ENCODE results near the gene PRDM7. TPM values are rescaled to one million over a fixed set of nuclear protein-coding genes. Genes with fewer than 3 reads are reported as not detected.

The PRDM7 gene
- total RNA-seq, 1 experiment from 2014 or later = not detected

- peak overlapping the region; percentile 59 for H3K4me3 Mint-ChIP-seq (ENCODE audit: unreplicated experiment)
- no TSS peak for BruUV-seq (replicated peaks)
- H3K9me3 Mint-ChIP-seq (ENCODE audit: unreplicated experiment) = peaks cover 9% of the 10 kb centered on the region
- POLR2A ChIA-PET = no interaction called here
- peaks cover 5% of the 10 kb centered on the region; the same call in 1 of the 2 replicates for H3K9me3 ChIP-seq
- peaks cover 35% of the 10 kb centered on the region for H3K36me3 Mint-ChIP-seq (ENCODE audit: insufficient read depth, unreplicated experiment)
- TF ChIP-seq CTCF (IDR thresholded peaks at IDR 0.05; ENCODE audit: insufficient read depth in 1 of 2, low read depth in 1 of 2, low read length in 1 of 2, severe bottlenecking in 1 of 2, unreplicated experiment in 1 of 2) = no peak
- H3K4me1 ChIP-seq = peaks cover 21% of the 10 kb centered on the region
- peaks cover 21% of the 10 kb centered on the region for H3K4me1 Mint-ChIP-seq (ENCODE audit: low read depth, unreplicated experiment)
- 0 out of 2 replicates have a peak, but pooled peaks cover 1% of the 10 kb centered on the region for H3K36me3 ChIP-seq (ENCODE audit: control insufficient read depth, insufficient read depth, low read length)
- intact Hi-C loops (cut with micrococcal nuclease; ENCODE audit: unreplicated experiment) = no loop called here
- DNase-seq = no peak
- H3K27me3 Mint-ChIP-seq (ENCODE audit: insufficient read depth, unreplicated experiment) = no peaks in the 10 kb centered on the region
- CTCF ChIA-PET = interaction anchor here (0.6 kb wide), 1 partner anchor 37 kb away, joined by 3 read pairs; no protein-coding TSS in a partner anchor
- peak overlapping the region; percentile 67 for H3K4me3 ChIP-seq (ENCODE audit: low read depth, low read length)
- H3K27ac Mint-ChIP-seq (ENCODE audit: unreplicated experiment) = no peak overlapping the region
- no peaks in the 10 kb centered on the region for H3K27me3 ChIP-seq (replicated peaks; ENCODE audit: control insufficient read depth, insufficient read depth, low read length)
Observed at GRCh38 chr16:90047714-90048346, 29.3 kb downstream of the PRDM7 start.

- ChIA-PET CTCF (interaction anchor here (0.6 to 1.0 kb wide), 3 partner anchors 29 to 37 kb away, joined by 3 read pairs; no protein-coding TSS in a partner anchor), POLR2A (no interaction called here)
- intact Hi-C loops (cut with micrococcal nuclease; ENCODE audit: unreplicated experiment) = no loop called here
- H3K36me3 Mint-ChIP-seq (ENCODE audit: insufficient read depth, unreplicated experiment) = peaks cover 40% of the 10 kb centered on the region
- no peaks in the 10 kb centered on the region for H3K27me3 ChIP-seq (replicated peaks; ENCODE audit: control insufficient read depth, insufficient read depth, low read length)
- H3K9me3 ChIP-seq = peaks cover 5% of the 10 kb centered on the region; the same call in 1 of the 2 replicates
- DNase-seq = peak; percentile 82 to 85
- TF ChIP-seq CTCF (IDR thresholded peaks at IDR 0.05; ENCODE audit: insufficient read depth in 1 of 2, low read depth in 1 of 2, low read length in 1 of 2, severe bottlenecking in 1 of 2, unreplicated experiment in 1 of 2) = no peak
- peaks cover 21% of the 10 kb centered on the region for H3K4me1 ChIP-seq
- peak overlapping the region; percentile 82 for H3K27ac Mint-ChIP-seq (ENCODE audit: unreplicated experiment)
- H3K36me3 ChIP-seq (ENCODE audit: control insufficient read depth, insufficient read depth, low read length) = 0 out of 2 replicates have a peak, but pooled peaks cover 3% of the 10 kb centered on the region
- H3K4me3 Mint-ChIP-seq (ENCODE audit: unreplicated experiment) = peak overlapping the region; percentile 74
- no peaks in the 10 kb centered on the region for H3K27me3 Mint-ChIP-seq (ENCODE audit: insufficient read depth, unreplicated experiment)
- H3K4me3 ChIP-seq (ENCODE audit: low read depth, low read length) = peak overlapping the region; percentile 67
- peaks cover 5% of the 10 kb centered on the region for H3K9me3 Mint-ChIP-seq (ENCODE audit: unreplicated experiment)
- H3K4me1 Mint-ChIP-seq (ENCODE audit: low read depth, unreplicated experiment) = peaks cover 21% of the 10 kb centered on the region
- BruUV-seq (replicated peaks) = no TSS peak
Observed at GRCh38 chr16:90046971-90047713, 30.0 kb downstream of the PRDM7 start.

- H3K9me3 ChIP-seq = no peaks in the 10 kb centered on the region
- H3K36me3 ChIP-seq (ENCODE audit: control insufficient read depth, insufficient read depth, low read length) = peaks cover 4% of the 10 kb centered on the region; the same call in 1 of the 2 replicates
- H3K4me1 ChIP-seq = peaks cover 21% of the 10 kb centered on the region
- Mint-ChIP-seq H3K27ac (ENCODE audit: unreplicated experiment) (peak overlapping the region; percentile 82), H3K4me3 (ENCODE audit: unreplicated experiment) (peak overlapping the region; percentile 74), H3K4me1 (ENCODE audit: low read depth, unreplicated experiment) (peaks cover 21% of the 10 kb centered on the region), H3K9me3 (ENCODE audit: unreplicated experiment) (no peaks in the 10 kb centered on the region), H3K27me3 (ENCODE audit: insufficient read depth, unreplicated experiment) (no peaks in the 10 kb centered on the region), H3K36me3 (ENCODE audit: insufficient read depth, unreplicated experiment) (peaks cover 40% of the 10 kb centered on the region)
- no peak for TF ChIP-seq CTCF (IDR thresholded peaks at IDR 0.05; ENCODE audit: insufficient read depth in 1 of 2, low read depth in 1 of 2, low read length in 1 of 2, severe bottlenecking in 1 of 2, unreplicated experiment in 1 of 2)
- no peaks in the 10 kb centered on the region for H3K27me3 ChIP-seq (replicated peaks; ENCODE audit: control insufficient read depth, insufficient read depth, low read length)
- BruUV-seq (replicated peaks) = no TSS peak
- ChIA-PET POLR2A (interaction anchor here (0.6 kb wide), 2 partner anchors 483 to 856 kb away, joined by 3 read pairs; no protein-coding TSS in a partner anchor), CTCF (interaction anchor here (1.0 kb wide), 2 partner anchors 28 to 36 kb away, joined by 3 read pairs; no protein-coding TSS in a partner anchor)
- no peak for DNase-seq
- intact Hi-C loops (cut with micrococcal nuclease; ENCODE audit: unreplicated experiment) = no loop called here
- H3K4me3 ChIP-seq (ENCODE audit: low read depth, low read length) = peak overlapping the region; percentile 67
Observed at GRCh38 chr16:90046122-90046970, 30.8 kb downstream of the PRDM7 start.

Measured in Caco-2 (cell line).